K562 (cell line): ENCODE measurements around the gene LYZL6. TPM values are rescaled to one million over a fixed set of nuclear protein-coding genes. Genes with fewer than 3 reads are reported as not detected.

Source experiments
- BRD9 ChIP-seq: fragments of 450-650 bp; IDR thresholded peaks from 2 replicates; pipeline ENCODE4 v1.6.1; 2018; ENCODE audit warnings: low read depth; ENCODE audit not compliant: partially characterized antibody
- CEBPZ ChIP-seq: fragments of 150-350 bp; IDR thresholded peaks from 2 replicates; pipeline ENCODE4 v1.6.1; 2014; ENCODE audit warnings: low read depth, mild to moderate bottlenecking, low read length, borderline replicate concordance
- EWSR1 ChIP-seq: fragments of 450-650 bp; IDR thresholded peaks from 2 replicates; pipeline ENCODE4 v1.6.1; 2018; ENCODE audit warnings: borderline replicate concordance, mild to moderate bottlenecking, low read depth, moderate library complexity; ENCODE audit not compliant: partially characterized antibody
- FOXJ3 ChIP-seq: sonication (generic); formaldehyde crosslinking; IDR thresholded peaks from 2 replicates; pipeline ENCODE4 v1.4.0; 2020; ENCODE audit warnings: mild to moderate bottlenecking, missing genetic modification reagents
- HINFP ChIP-seq: fragments of 450-650 bp; conservative IDR thresholded peaks from 2 replicates; pipeline ENCODE4 v1.6.1; 2016; ENCODE audit warnings: missing genetic modification characterization, low read depth, mild to moderate bottlenecking, control low read depth, missing compliant biosample characterization
- MEF2D ChIP-seq: conservative IDR thresholded peaks from 2 replicates; pipeline ENCODE4 v1.6.1; 2016; ENCODE audit warnings: low read depth, missing genetic modification characterization, missing compliant biosample characterization
- NR4A1 ChIP-seq, 2 experiments: fragments of 250-450 bp in 1 of 2; fragments of 450-650 bp in 1 of 2; sonication (Bioruptor Pico) in 1 of 2; IDR thresholded peaks; 2 replicates each; pipeline versions ENCODE4 v1.4.0 to v1.6.1; 2016 to 2020; ENCODE audit warnings: mild to moderate bottlenecking in 2 of 2, missing compliant biosample characterization in 1 of 2, missing genetic modification characterization in 1 of 2, moderate library complexity in 1 of 2
- POU5F1 ChIP-seq: fragments of 150-350 bp; IDR thresholded peaks from 2 replicates; pipeline ENCODE4 v1.6.1; 2014; ENCODE audit warnings: borderline replicate concordance, low read length, low read depth, mild to moderate bottlenecking; ENCODE audit not compliant: partially characterized antibody
- PRDM10 ChIP-seq: fragments of 450-650 bp; IDR thresholded peaks from 2 replicates; pipeline ENCODE4 v1.6.1; 2018; ENCODE audit not compliant: partially characterized antibody
- RAD21 ChIP-seq, 2 experiments: fragments of 250-450 bp in 1 of 2; fragments of 450-650 bp in 1 of 2; sonication (Bioruptor Pico) in 1 of 2; formaldehyde crosslinking in 1 of 2; IDR thresholded peaks in 1 of 2; conservative IDR thresholded peaks in 1 of 2; 2 replicates each; pipeline versions ENCODE4 v1.4.0 to v1.8.0; 2020 to 2022; ENCODE audit warnings: mild to moderate bottlenecking in 2 of 2, moderate library complexity in 1 of 2
- SMAD4 ChIP-seq: fragments of 250-450 bp; sonication (Bioruptor Pico); conservative IDR thresholded peaks from 2 replicates; pipeline ENCODE4 v1.8.0; 2021; ENCODE audit warnings: inconsistent platforms, mild to moderate bottlenecking, moderate library complexity
- SMC3 ChIP-seq: conservative IDR thresholded peaks from 2 replicates; pipeline ENCODE4 v1.6.1; 2011; ENCODE audit warnings: low read depth, low read length, improper control_type of control experiment; ENCODE audit not compliant: insufficient read depth
- SRSF7 ChIP-seq: fragments of 200-400 bp; formaldehyde crosslinking; optimal IDR thresholded peaks from 2 replicates; pipeline ENCODE3; 2017; ENCODE audit warnings: mild to moderate bottlenecking, low read depth, low read length
- TAL1 ChIP-seq: fragments of 450-650 bp; IDR thresholded peaks from 2 replicates; pipeline ENCODE4 v1.6.1; 2016; ENCODE audit warnings: mild to moderate bottlenecking
- ZNF143 ChIP-seq: sonication (generic); formaldehyde crosslinking; IDR thresholded peaks from 2 replicates; pipeline ENCODE4 v1.9.0; 2022; ENCODE audit warnings: mild to moderate bottlenecking, missing genetic modification reagents
- ZNF311 ChIP-seq: fragments of 250-450 bp; sonication (Bioruptor Pico); IDR thresholded peaks from 2 replicates; pipeline ENCODE4 v1.4.0; 2020; ENCODE audit warnings: mild to moderate bottlenecking, moderate library complexity
- ZNF408 ChIP-seq: fragments of 250-450 bp; sonication (Bioruptor Pico); IDR thresholded peaks from 2 replicates; pipeline ENCODE4 v1.4.0; 2020; ENCODE audit warnings: low read depth, mild to moderate bottlenecking, moderate library complexity
- polyA plus RNA-seq, 8 experiments: library from polyadenylated mRNA; depleted of rRNA in 4 of 8; stranded (reverse) in 5 of 8; unstranded in 3 of 8; fragments of >200 nt; fragmentation: Nextera tagmentation in 2 of 8; fragmentation: Illumina TruSeq in 1 of 8; extraction: Ambion mirVana in 2 of 8; extraction: Trizol in 1 of 8; gene quantifications; 2 replicates each; pipeline versions ENCODE4 v1.2.1 to v1.2.3, GENCODE V29; 2011 to 2014; ENCODE audit warnings: inconsistent platforms in 1 of 8, missing spikeins in 1 of 8
- total RNA-seq, 7 experiments: library from RNA; depleted of rRNA in 6 of 7; stranded (reverse); fragments of >200 nt in 6 of 7; fragmentation: Illumina TruSeq in 2 of 7; extraction: Trizol in 2 of 7; gene quantifications; 2 replicates each; pipeline versions ENCODE4 v1.2.1 to v1.2.3, GENCODE V29; 2011 to 2021; ENCODE audit warnings: low replicate concordance in 1 of 7

The LYZL6 gene
- total and polyA plus RNA-seq, 9 of the 15 experiments (the other 6 are each of a cell fraction or from before 2014, with no cell fraction given): not detected

GRCh38 chr17:35889241-35889640, 54.3 kb downstream of the LYZL6 start (continued):
- TF ChIP-seq EWSR1 (no peak), MEF2D (tag) (peak; percentile 42; the same call in 1 of the 2 replicates), TAL1 (no peak), NR4A1 (CRISPR knock-in tag; IDR thresholded peaks at IDR 0.05) (no peak), NR4A1 (tag; IDR thresholded peaks at IDR 0.05) (0 out of 2 replicates have a peak, but pooled peaks have one; percentile 33), CEBPZ (no peak), ZNF408 (CRISPR knock-in tag) (no peak), BRD9 (no peak), SRSF7 (no peak), ZNF143 (CRISPR knock-in tag) (no peak), ZNF311 (no peak), HINFP (tag) (0 out of 2 replicates have a peak, but pooled peaks have one; percentile 56), SMC3 (no peak), SMAD4 (CRISPR knock-in tag) (0 out of 2 replicates have a peak, but pooled peaks have one; percentile 21), RAD21 (CRISPR knock-in tag; conservative IDR thresholded peaks at IDR 0.05 in 1 of 2, IDR thresholded peaks at IDR 0.05 in 1 of 2) (no peak), PRDM10 (peak; percentile 40), POU5F1 (no peak), FOXJ3 (CRISPR knock-in tag) (no peak)
